ENCODE results near the gene ATP8A2.
"Not testable (repeated sequence)": the region's sequence is repeated elsewhere in the genome, so short reads cannot be mapped to it uniquely, and the experiment has no call there.

Gene ATP8A2

GRCh38 chr13:26058704-26059103, 686.9 kb downstream of the ATP8A2 start:
- DNase-seq = no peak

GRCh38 chr13:26060357-26060756, 688.6 kb downstream of the ATP8A2 start:
- no peak for DNase-seq

GRCh38 chr13:26061256-26061655, 689.5 kb downstream of the ATP8A2 start:
- no peak for DNase-seq

- DNase-seq = no peak
Measured at GRCh38 chr13:26061947-26062346, 690.2 kb downstream of the ATP8A2 start.

- DNase-seq = peak; percentile 24
Measured at GRCh38 chr13:26062853-26063444, 691.2 kb downstream of the ATP8A2 start.

GRCh38 chr13:26066492-26066891, 694.7 kb downstream of the ATP8A2 start:
- DNase-seq = not testable (repeated sequence)

- no peak for DNase-seq
Measured at GRCh38 chr13:26067601-26068000, 695.8 kb downstream of the ATP8A2 start.

- not testable (repeated sequence) for DNase-seq
Measured at GRCh38 chr13:26068372-26068771, 696.6 kb downstream of the ATP8A2 start.

- not testable (repeated sequence) for DNase-seq
Measured at GRCh38 chr13:26069642-26070041, 697.9 kb downstream of the ATP8A2 start.

GRCh38 chr13:26071691-26072090, 699.9 kb downstream of the ATP8A2 start:
- DNase-seq = no peak

- DNase-seq = not testable (repeated sequence)
Measured at GRCh38 chr13:26072335-26072734, 700.6 kb downstream of the ATP8A2 start.

- DNase-seq = no peak
Measured at GRCh38 chr13:26074706-26075105, 702.9 kb downstream of the ATP8A2 start.
